HG03432 (cell line): ENCODE data around the gene TMED1.
A peak's percentile ranks its signal among the peaks of the same experiment; 100 is the strongest.
"Not testable (repeated sequence)": the region's sequence is repeated elsewhere in the genome, so short reads cannot be mapped to it uniquely, and the experiment has no call there.

Experiments
- ATAC-seq: cut with Tn5 transposase; IDR thresholded peaks from one replicate; pipeline ENCODE4 v1.9.1; 2021; ENCODE audit warnings: mild to moderate bottlenecking, moderate library complexity; ENCODE audit not compliant: unreplicated experiment

Gene TMED1

GRCh38 chr19:10835754-10836478 lies at the start of gene TMED1:
Gene TMED1, minus strand, starts transcription at chr19:10836212. Its CDS starts 21 bp downstream, at chr19:10836191.
- ATAC-seq = peak; percentile 78

GRCh38 chr19:10885201-10886169 lies 49.5 kb upstream of the TMED1 start:
- ATAC-seq = no peak

GRCh38 chr19:10884274-10884673 lies 48.3 kb upstream of the TMED1 start:
- ATAC-seq = no peak

GRCh38 chr19:10882108-10882457 lies 46.1 kb upstream of the TMED1 start:
- ATAC-seq = no peak

- ATAC-seq = no peak
Measured at GRCh38 chr19:10881403-10882107, 45.5 kb upstream of the TMED1 start.

GRCh38 chr19:10878253-10878652 lies 42.2 kb upstream of the TMED1 start:
- no peak for ATAC-seq

GRCh38 chr19:10877608-10878007 lies 41.6 kb upstream of the TMED1 start:
- ATAC-seq = not testable (repeated sequence)

- ATAC-seq = peak; percentile 59
Measured at GRCh38 chr19:10876459-10877240, 40.6 kb upstream of the TMED1 start.

- ATAC-seq = no peak
Measured at GRCh38 chr19:10874024-10874423, 38.0 kb upstream of the TMED1 start.

- ATAC-seq = no peak
Measured at GRCh38 chr19:10872546-10873107, 36.6 kb upstream of the TMED1 start.

- ATAC-seq = peak; percentile 18
Measured at GRCh38 chr19:10871711-10872545, 35.9 kb upstream of the TMED1 start.

- peak; percentile 76 for ATAC-seq
Measured at GRCh38 chr19:10870955-10871603, 35.1 kb upstream of the TMED1 start, which contains the start of gene CARM1. Gene CARM1, plus strand, starts transcription at chr19:10871553. Its CDS starts 150 bp downstream, at chr19:10871703.

GRCh38 chr19:10870501-10870954 lies 34.5 kb upstream of the TMED1 start:
- ATAC-seq = no peak

- ATAC-seq = not testable (repeated sequence)
Measured at GRCh38 chr19:10869872-10870311, 33.9 kb upstream of the TMED1 start.

GRCh38 chr19:10868872-10869547 lies 33.0 kb upstream of the TMED1 start:
- no peak for ATAC-seq

GRCh38 chr19:10866495-10866894 lies 30.5 kb upstream of the TMED1 start:
- no peak for ATAC-seq

- ATAC-seq = peak; percentile 42
Measured at GRCh38 chr19:10864538-10864899, 28.5 kb upstream of the TMED1 start.
